GM23338 (cell line): Measurements from ENCODE around the gene SLC24A5.

Experiments
- CREB1 ChIP-seq: fragments of 250-450 bp; sonication (Bioruptor Pico); IDR thresholded peaks from 2 replicates; pipeline ENCODE4 v1.5.0; 2020; ENCODE audit warnings: low read depth, mild to moderate bottlenecking, moderate library complexity
- CTCF ChIP-seq, 2 experiments: fragments of 200-600 bp in 1 of 2; sonication (generic) in 1 of 2; conservative IDR thresholded peaks; 2 replicates each; pipeline versions ENCODE4 v1.5.1 to v1.6.1; 2016 to 2017; ENCODE audit warnings: antibody characterized with exemption in 2 of 2, low read depth in 2 of 2, mild to moderate bottlenecking in 2 of 2, moderate library complexity in 1 of 2
- REST ChIP-seq: IDR thresholded peaks from one replicate; pipeline ENCODE4 v1.6.1; 2018; ENCODE audit warnings: antibody characterized with exemption; ENCODE audit not compliant: unreplicated experiment

- TF ChIP-seq CTCF (conservative IDR thresholded peaks at IDR 0.05; ENCODE audit: low read depth in 2 of 2), result no peak
- TF ChIP-seq REST, result no peak
- no peak for TF ChIP-seq CREB1 (CRISPR knock-in tag)
These were observed 25.1 kb downstream of the SLC24A5 start for GRCh38 chr15:48145923-48146322.
